ENCODE results near the gene PRM2. TPM values are rescaled to one million over a fixed set of nuclear protein-coding genes. Genes with fewer than 3 reads are reported as not detected.

Gene PRM2
- polyA plus RNA-seq, 1 of the 3 experiments (the other 2 are of a cell fraction), result not detected

DNA sequence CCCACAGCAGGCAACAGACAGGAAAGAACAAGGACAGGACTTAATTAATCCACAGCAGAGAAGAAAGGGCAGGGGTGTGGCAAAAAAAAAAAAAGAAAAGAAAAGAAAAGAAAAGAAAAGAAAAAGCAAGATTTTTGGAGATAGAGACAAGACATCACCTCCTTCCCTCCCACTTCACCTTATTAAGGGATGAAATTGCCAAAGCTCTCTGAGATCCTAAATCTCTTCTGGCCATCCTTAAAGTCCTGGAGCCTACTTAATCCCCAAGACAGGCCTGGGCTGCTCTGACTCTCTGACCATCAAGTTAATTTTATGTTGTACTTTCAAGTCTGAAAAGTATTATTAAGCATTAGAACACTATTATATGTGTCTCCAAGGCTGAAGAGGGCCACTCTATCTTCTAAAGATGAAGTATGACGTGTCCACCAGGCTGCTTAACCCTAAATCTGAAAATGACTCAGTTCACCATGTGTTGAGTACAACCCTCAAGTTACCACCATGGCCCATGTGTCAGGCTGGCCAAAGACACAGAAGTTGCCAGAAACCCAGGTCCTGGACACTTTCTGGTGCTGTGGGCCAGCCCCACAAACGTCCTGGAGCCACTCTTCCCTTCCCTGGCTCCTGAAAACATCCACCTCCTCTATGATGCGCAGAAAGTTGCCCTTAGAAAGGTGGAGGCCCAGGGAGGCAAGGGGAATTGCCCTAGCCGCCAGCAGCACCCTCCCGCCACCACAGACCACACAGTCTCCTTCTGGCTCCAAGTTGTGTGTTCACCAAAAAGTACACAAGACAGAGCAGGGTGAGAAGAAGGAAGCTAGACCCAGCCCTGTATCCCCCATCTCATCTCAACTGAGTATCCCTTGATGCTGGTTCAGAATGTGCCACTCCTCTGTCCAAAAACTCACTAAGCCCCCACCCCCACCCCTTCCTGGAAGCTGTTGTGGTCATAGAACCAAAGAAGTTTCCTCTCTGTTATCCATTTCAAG lies 23.0 kb downstream of the PRM2 start:
- no peak overlapping the region for H3K9ac ChIP-seq
- H3K27me3 ChIP-seq (ENCODE audit: insufficient read depth), result no peaks in the 10 kb centered on the region
- no peaks in the 10 kb centered on the region for H3K9me2 ChIP-seq
- no peak for DNase-seq
- H2AFZ ChIP-seq (ENCODE audit: low read depth), result no peak overlapping the region
- POLR2A ChIA-PET, result no interaction called here
- H3F3A ChIP-seq (replicated peaks; ENCODE audit: insufficient read depth), result peaks cover 28% of the 10 kb centered on the region
- peak overlapping the region in 1 of 2 experiments; percentile 84; a peak in 2 of 4 replicates for H3K4me3 ChIP-seq (ENCODE audit: low read depth in 2 of 2, low read length in 1 of 2)
- H4K20me1 ChIP-seq (ENCODE audit: insufficient read depth), result peaks cover 32% of the 10 kb centered on the region
- TF ChIP-seq EZH2phosphoT487 (IDR thresholded peaks at IDR 0.05; ENCODE audit: borderline replicate concordance, low read depth), result no peak
- TF ChIP-seq MEF2A (IDR thresholded peaks at IDR 0.05; ENCODE audit: borderline replicate concordance, low read depth), result no peak
- TF ChIP-seq POLR2AphosphoS5 (IDR thresholded peaks at IDR 0.05; ENCODE audit: low read depth, low read length), result no peak
- no peak for TF ChIP-seq NRF1 (IDR thresholded peaks at IDR 0.05; ENCODE audit: low read depth, low read length)
- TF ChIP-seq CTCF (IDR thresholded peaks at IDR 0.05), result no peak
- TF ChIP-seq GABPA (IDR thresholded peaks at IDR 0.05; ENCODE audit: low read depth), result no peak
- TF ChIP-seq NFIC (IDR thresholded peaks at IDR 0.05; ENCODE audit: borderline replicate concordance), result no peak
- WGBS (ENCODE audit: low lambda C conversion rate), result 95% methylated on average over 5 of the region's 5 CpGs
- no peaks in the 10 kb centered on the region for H3K9me3 ChIP-seq
- H3K27ac ChIP-seq (ENCODE audit: low read depth in 2 of 2, low read length in 1 of 2), result no peak overlapping the region
- peak overlapping the region; percentile 83 for H3K4me2 ChIP-seq
- CTCF ChIA-PET, result interaction anchor here (1.2 to 14.4 kb wide), 2 partner anchors 11 to 285 kb away, joined by 3 to 318 read pairs; no protein-coding TSS in a partner anchor
- peaks cover 9 to 18% of the 10 kb centered on the region in 2 experiments; a peak in 3 of 4 replicates for H3K4me1 ChIP-seq (ENCODE audit: control insufficient read depth in 1 of 2, insufficient read depth in 2 of 2, low read depth in 1 of 2, low read length in 1 of 2)
- peaks cover 3 to 4% of the 10 kb centered on the region in 2 experiments for H3K36me3 ChIP-seq (replicated peaks in 1 of 2; ENCODE audit: control insufficient read depth in 1 of 2, insufficient read depth in 2 of 2, low read length in 1 of 2)
- peaks cover 25% of the 10 kb centered on the region for H3K79me2 ChIP-seq (ENCODE audit: insufficient read depth)

- H2AFZ ChIP-seq (ENCODE audit: low read depth), result no peak overlapping the region
- H3K79me2 ChIP-seq (ENCODE audit: insufficient read depth), result peaks cover 25% of the 10 kb centered on the region
- POLR2A ChIA-PET, result no interaction called here
- H3K9me3 ChIP-seq, result no peaks in the 10 kb centered on the region
- H3F3A ChIP-seq (replicated peaks; ENCODE audit: insufficient read depth), result peaks cover 28% of the 10 kb centered on the region
- no peak overlapping the region for H3K4me2 ChIP-seq
- DNase-seq, result no peak
- no peak overlapping the region for H3K9ac ChIP-seq
- no peak overlapping the region for H3K27ac ChIP-seq (ENCODE audit: low read depth in 2 of 2, low read length in 1 of 2)
- peaks cover 32% of the 10 kb centered on the region for H4K20me1 ChIP-seq (ENCODE audit: insufficient read depth)
- no peaks in the 10 kb centered on the region for H3K9me2 ChIP-seq
- CTCF ChIA-PET, result interaction anchor here (1.2 to 14.4 kb wide), 2 partner anchors 12 to 284 kb away, joined by 3 to 318 read pairs; no protein-coding TSS in a partner anchor
- no peaks in the 10 kb centered on the region for H3K27me3 ChIP-seq (ENCODE audit: insufficient read depth)
- H3K36me3 ChIP-seq (replicated peaks in 1 of 2; ENCODE audit: control insufficient read depth in 1 of 2, insufficient read depth in 2 of 2, low read length in 1 of 2), result peaks cover 3 to 4% of the 10 kb centered on the region in 2 experiments
- H3K4me1 ChIP-seq (ENCODE audit: control insufficient read depth in 1 of 2, insufficient read depth in 2 of 2, low read depth in 1 of 2, low read length in 1 of 2), result peaks cover 9 to 17% of the 10 kb centered on the region in 2 experiments; a peak in 3 of 4 replicates
- TF ChIP-seq FOSL2 (IDR thresholded peaks at IDR 0.05; ENCODE audit: borderline replicate concordance, low read depth), result no peak
- TF ChIP-seq, protein P1, sequence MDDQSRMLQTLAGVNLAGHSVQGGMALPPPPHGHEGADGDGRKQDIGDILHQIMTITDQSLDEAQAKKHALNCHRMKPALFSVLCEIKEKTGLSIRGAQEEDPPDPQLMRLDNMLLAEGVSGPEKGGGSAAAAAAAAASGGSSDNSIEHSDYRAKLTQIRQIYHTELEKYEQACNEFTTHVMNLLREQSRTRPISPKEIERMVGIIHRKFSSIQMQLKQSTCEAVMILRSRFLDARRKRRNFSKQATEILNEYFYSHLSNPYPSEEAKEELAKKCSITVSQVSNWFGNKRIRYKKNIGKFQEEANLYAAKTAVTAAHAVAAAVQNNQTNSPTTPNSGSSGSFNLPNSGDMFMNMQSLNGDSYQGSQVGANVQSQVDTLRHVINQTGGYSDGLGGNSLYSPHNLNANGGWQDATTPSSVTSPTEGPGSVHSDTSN (IDR thresholded peaks at IDR 0.05), result no peak
- no peak for TF ChIP-seq ELF1 (IDR thresholded peaks at IDR 0.05)
- TF ChIP-seq CHD2 (IDR thresholded peaks at IDR 0.05; ENCODE audit: low read length, partially characterized antibody), result no peak
- no peak for TF ChIP-seq EZH2phosphoT487 (IDR thresholded peaks at IDR 0.05; ENCODE audit: borderline replicate concordance, low read depth)
- TF ChIP-seq SMC3 (IDR thresholded peaks at IDR 0.05; ENCODE audit: low read depth, low read length), result no peak
- no peak for TF ChIP-seq YY1 (IDR thresholded peaks at IDR 0.05; ENCODE audit: low read depth)
- TF ChIP-seq MEF2A (IDR thresholded peaks at IDR 0.05; ENCODE audit: borderline replicate concordance, low read depth), result no peak
- TF ChIP-seq RCOR1 (IDR thresholded peaks at IDR 0.05; ENCODE audit: low read length), result no peak
- H3K4me3 ChIP-seq (ENCODE audit: low read depth in 2 of 2, low read length in 1 of 2), result no peak overlapping the region
- 91% methylated on average over 8 of the region's 8 CpGs for WGBS (ENCODE audit: low lambda C conversion rate)
Observed at GRCh38 chr16:11252482-11252931, 23.8 kb downstream of the PRM2 start.

Measured in SK-N-SH (cell line).